Mesenchymal stem cell (in vitro differentiated cells and primary cell): ENCODE measurements around the gene TET1. TPM values are rescaled to one million over a fixed set of nuclear protein-coding genes. Genes with fewer than 3 reads are reported as not detected.
"Not testable (repeated sequence)": the region's sequence is repeated elsewhere in the genome, so short reads cannot be mapped to it uniquely, and the experiment has no call there.

Experiments
- DNase-seq: peaks from one replicate; pipeline ENCODE4 v3.0.0-alpha.2; 2013
- H2AFZ ChIP-seq: one replicate; pipeline ENCODE4 v1.6.1; 2013; ENCODE audit warnings: low read depth, mild to moderate bottlenecking, control low read depth, inconsistent platforms, low read length, moderate library complexity
- H2AK5ac ChIP-seq: 2 replicates; pipeline ENCODE4 v1.6.1; 2013; ENCODE audit warnings: low read length, moderate library complexity, mild to moderate bottlenecking, inconsistent platforms; ENCODE audit not compliant: severe bottlenecking
- H2BK120ac ChIP-seq: one replicate; pipeline ENCODE4 v1.6.1; 2013; ENCODE audit warnings: low read depth, mild to moderate bottlenecking, inconsistent platforms, low read length, moderate library complexity
- H2BK12ac ChIP-seq, 2 experiments: one replicate each; pipeline ENCODE4 v1.6.1; 2013; ENCODE audit warnings: inconsistent platforms in 2 of 2, low read length in 2 of 2, mild to moderate bottlenecking in 2 of 2, moderate library complexity in 2 of 2, control low read depth in 1 of 2
- H2BK15ac ChIP-seq: one replicate; pipeline ENCODE4 v1.6.1; 2013; ENCODE audit warnings: mild to moderate bottlenecking, low read depth, inconsistent platforms; ENCODE audit not compliant: poor library complexity, severe bottlenecking
- H2BK5ac ChIP-seq: 2 replicates; pipeline ENCODE4 v1.6.1; 2013; ENCODE audit warnings: low read depth, mild to moderate bottlenecking, low read length, control low read depth, inconsistent platforms; ENCODE audit not compliant: poor library complexity, severe bottlenecking
- H3K14ac ChIP-seq, 2 experiments: one replicate each; pipeline ENCODE4 v1.6.1; 2013; ENCODE audit warnings: inconsistent platforms in 2 of 2, low read length in 2 of 2, control low read depth in 1 of 2, mild to moderate bottlenecking in 1 of 2, moderate library complexity in 1 of 2
- H3K18ac ChIP-seq, 2 experiments: one replicate each; pipeline ENCODE4 v1.6.1; 2013; ENCODE audit warnings: inconsistent platforms in 2 of 2, low read length in 2 of 2, control low read depth in 1 of 2, low read depth in 1 of 2, mild to moderate bottlenecking in 1 of 2
- H3K23ac ChIP-seq, 2 experiments: one replicate each; pipeline ENCODE4 v1.6.1; 2013; ENCODE audit warnings: inconsistent platforms in 2 of 2, low read length in 2 of 2, mild to moderate bottlenecking in 2 of 2, moderate library complexity in 2 of 2, control low read depth in 1 of 2
- H3K27ac ChIP-seq: 2 replicates; pipeline ENCODE4 v1.5.1; 2013; ENCODE audit warnings: mild to moderate bottlenecking, moderate library complexity, low read length, control low read depth, inconsistent platforms; ENCODE audit not compliant: poor library complexity, severe bottlenecking
- H3K27me3 ChIP-seq, 2 experiments: 2 replicates each; pipeline versions ENCODE4 v1.6.1 to v1.7.0; 2013; ENCODE audit warnings: low read length in 2 of 2, mild to moderate bottlenecking in 2 of 2, moderate library complexity in 2 of 2, control low read depth in 1 of 2, inconsistent platforms in 1 of 2; ENCODE audit not compliant: control insufficient read depth in 1 of 2, insufficient read depth in 1 of 2
- H3K36me3 ChIP-seq, 2 experiments: 2 replicates each; pipeline versions ENCODE4 v1.6.1 to v1.7.0; 2013; ENCODE audit warnings: low read length in 2 of 2, control low read depth in 1 of 2, inconsistent platforms in 1 of 2, low read depth in 1 of 2, mild to moderate bottlenecking in 1 of 2; ENCODE audit not compliant: insufficient read depth in 2 of 2, control insufficient read depth in 1 of 2
- H3K4ac ChIP-seq, 2 experiments: one replicate each; pipeline ENCODE4 v1.6.1; 2013; ENCODE audit warnings: inconsistent platforms in 2 of 2, low read length in 2 of 2, mild to moderate bottlenecking in 2 of 2, moderate library complexity in 2 of 2, control low read depth in 1 of 2, low read depth in 1 of 2
- H3K4me1 ChIP-seq: 2 replicates; pipeline ENCODE4 v1.6.1; 2013; ENCODE audit warnings: low read depth, low read length, control low read depth; ENCODE audit not compliant: control insufficient read depth, insufficient read depth
- H3K4me2 ChIP-seq: 2 replicates; pipeline ENCODE4 v1.6.1; 2013; ENCODE audit warnings: low read length, mild to moderate bottlenecking, inconsistent platforms; ENCODE audit not compliant: poor library complexity, severe bottlenecking
- H3K4me3 ChIP-seq, 2 experiments: 2 replicates each; pipeline versions ENCODE4 v1.5.1 to v1.7.0; 2013; ENCODE audit warnings: low read length in 2 of 2, mild to moderate bottlenecking in 2 of 2, control low read depth in 1 of 2, low read depth in 1 of 2; ENCODE audit not compliant: insufficient read depth in 1 of 2
- H3K79me1 ChIP-seq: replicated peaks from 2 replicates; pipeline ENCODE4 v1.6.1; 2013; ENCODE audit warnings: mild to moderate bottlenecking, control low read depth, low read length, inconsistent platforms; ENCODE audit not compliant: poor library complexity, severe bottlenecking
- H3K9ac ChIP-seq: 2 replicates; pipeline ENCODE4 v1.7.0; 2013; ENCODE audit warnings: mild to moderate bottlenecking, low read length, moderate library complexity
- H3K9me3 ChIP-seq: 2 replicates; pipeline ENCODE4 v1.7.0; 2013; ENCODE audit warnings: mild to moderate bottlenecking, low read length; ENCODE audit not compliant: control insufficient read depth
- H4K8ac ChIP-seq: one replicate; pipeline ENCODE4 v1.6.1; 2013; ENCODE audit warnings: inconsistent platforms, mild to moderate bottlenecking, low read length, moderate library complexity
- H4K91ac ChIP-seq: one replicate; pipeline ENCODE4 v1.6.1; 2013; ENCODE audit warnings: mild to moderate bottlenecking, low read length, inconsistent platforms
- WGBS: methylation state at CpG from one replicate; pipeline ENCODE4 v1.1.7; 2013; ENCODE audit warnings: mixed read lengths; 5-methylcytosine and 5-hydroxymethylcytosine counted together
- polyA plus RNA-seq, 2 experiments: library from polyadenylated mRNA; stranded (reverse); fragments of 200-250 nt; gene quantifications; one replicate each; pipeline ENCODE4 v1.2.3, GENCODE V29; 2013

The TET1 gene
- 2.2 TPM for polyA plus RNA-seq (2013, experiment 1 of 2)
- 2.1 TPM for polyA plus RNA-seq (2013, experiment 2 of 2)

- under 1% methylated on average over 45 of the region's 66 CpGs for WGBS
- peak; percentile 78 for DNase-seq
- Histone ChIP-seq H3K9ac (peak within 1 kb of the TSS; percentile 69), H2BK5ac (no peak within 1 kb of the TSS), H3K4me1 (peaks cover 15% of the 10 kb centered on the region), H4K91ac (peak within 1 kb of the TSS; percentile 94), H3K4me3 (peak within 1 kb of the TSS; percentile 82 to 84), H2BK12ac (peak within 1 kb of the TSS in 1 of 2 experiments; percentile 66), H3K79me1 (peaks cover 13% of the 10 kb centered on the region), H3K27ac (no peak within 1 kb of the TSS), H3K4ac (peak within 1 kb of the TSS; percentile 65 to 97), H2AFZ (peak within 1 kb of the TSS; percentile 78), H2BK15ac (peak within 1 kb of the TSS; percentile 98), H4K8ac (peak within 1 kb of the TSS; percentile 75), H3K18ac (peak within 1 kb of the TSS; percentile 94 to 97), H3K4me2 (peak within 1 kb of the TSS; percentile 83), H3K36me3 (no peaks in the 10 kb centered on the region), H2AK5ac (no peak within 1 kb of the TSS), H3K23ac (peak within 1 kb of the TSS; percentile 51 to 93), H3K9me3 (no peaks in the 10 kb centered on the region), H3K27me3 (no peaks in the 10 kb centered on the region), H3K14ac (peak within 1 kb of the TSS in 1 of 2 experiments; percentile 94), H2BK120ac (peak within 1 kb of the TSS; percentile 77)
These were observed at the start of gene TET1 for GRCh38 chr10:68560186-68560942. TSS of gene TET1 (plus strand) at chr10:68560337. CDS start at chr10:68572339, 12,002 bp downstream.

DNA sequence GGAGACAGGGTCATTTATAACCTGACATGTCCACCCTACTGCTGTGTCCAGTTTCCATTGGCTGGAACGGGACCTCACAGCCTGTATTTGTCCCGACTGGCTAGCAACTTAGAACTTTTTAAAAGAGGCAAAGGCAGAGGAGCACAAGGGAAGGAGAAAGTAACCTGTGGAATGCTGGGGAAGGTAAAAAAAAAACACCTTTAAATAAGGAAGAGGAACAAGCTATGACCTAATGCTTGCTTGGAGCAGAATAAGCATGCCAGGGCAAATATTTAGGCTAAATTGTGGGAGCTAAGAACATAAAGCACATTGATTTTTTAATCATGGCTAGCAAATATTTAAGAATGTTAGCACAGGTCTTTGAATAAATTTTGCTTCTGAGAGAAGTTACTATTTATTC lies 43.9 kb upstream of the TET1 start:
- DNase-seq, H2AFZ ChIP-seq, H2BK15ac ChIP-seq, H2BK120ac ChIP-seq, H3K23ac ChIP-seq, H2BK12ac ChIP-seq, H3K14ac ChIP-seq, H4K8ac ChIP-seq, H2BK5ac ChIP-seq, H4K91ac ChIP-seq, H3K27ac ChIP-seq, H3K27me3 ChIP-seq, H3K4ac ChIP-seq, H3K4me1 ChIP-seq, H3K18ac ChIP-seq, H3K4me2 ChIP-seq, H3K4me3 ChIP-seq, H3K9me3 ChIP-seq, H3K9ac ChIP-seq, H2AK5ac ChIP-seq: not testable (repeated sequence)
- WGBS: 92% methylated on average over 2 of the region's 2 CpGs
- Histone ChIP-seq H3K36me3 (peaks cover 11% of the 10 kb centered on the region in 2 experiments), H3K79me1 (peaks cover 14% of the 10 kb centered on the region)

- no peak overlapping the region for H2BK15ac ChIP-seq
- H3K4me3 ChIP-seq: no peak overlapping the region
- H3K18ac ChIP-seq: no peak overlapping the region
- H3K79me1 ChIP-seq: peaks cover 14% of the 10 kb centered on the region
- H3K4me2 ChIP-seq: no peak overlapping the region
- no peak overlapping the region for H4K8ac ChIP-seq
- H3K4me1 ChIP-seq: no peaks in the 10 kb centered on the region
- H3K9me3 ChIP-seq: no peaks in the 10 kb centered on the region
- no peak for DNase-seq
- peaks cover 8 to 12% of the 10 kb centered on the region in 2 experiments for H3K36me3 ChIP-seq
- H3K14ac ChIP-seq: no peak overlapping the region
- no peak overlapping the region for H4K91ac ChIP-seq
- WGBS: 74% methylated on average over 4 of the region's 4 CpGs
- peak overlapping the region; percentile 33 for H3K9ac ChIP-seq
- no peak overlapping the region for H2BK120ac ChIP-seq
- no peak overlapping the region for H2AK5ac ChIP-seq
- no peak overlapping the region for H2BK12ac ChIP-seq
- H3K4ac ChIP-seq: no peak overlapping the region
- no peak overlapping the region for H2AFZ ChIP-seq
- H3K27me3 ChIP-seq: no peaks in the 10 kb centered on the region
- H2BK5ac ChIP-seq: no peak overlapping the region
- H3K23ac ChIP-seq: no peak overlapping the region
- no peak overlapping the region for H3K27ac ChIP-seq
These were observed 43.4 kb upstream of the TET1 start for GRCh38 chr10:68516766-68517165.

GRCh38 chr10:68517188-68517587 lies 42.9 kb upstream of the TET1 start:
- no peak overlapping the region for H2BK15ac ChIP-seq
- no peak overlapping the region for H2AFZ ChIP-seq
- H3K4me3 ChIP-seq: no peak overlapping the region
- H3K9me3 ChIP-seq: no peaks in the 10 kb centered on the region
- H3K4me1 ChIP-seq: no peaks in the 10 kb centered on the region
- H3K9ac ChIP-seq: peak overlapping the region; percentile 33
- no peak overlapping the region for H3K23ac ChIP-seq
- 93% methylated on average over 3 of the region's 5 CpGs for WGBS
- H3K27me3 ChIP-seq: no peaks in the 10 kb centered on the region
- peaks cover 12% of the 10 kb centered on the region for H3K79me1 ChIP-seq
- no peak overlapping the region for H3K4ac ChIP-seq
- no peak overlapping the region for H3K18ac ChIP-seq
- H2BK12ac ChIP-seq: no peak overlapping the region
- H2AK5ac ChIP-seq: no peak overlapping the region
- no peak overlapping the region for H3K27ac ChIP-seq
- no peak overlapping the region for H3K4me2 ChIP-seq
- peaks cover 11 to 15% of the 10 kb centered on the region in 2 experiments for H3K36me3 ChIP-seq
- H2BK120ac ChIP-seq: no peak overlapping the region
- H2BK5ac ChIP-seq: no peak overlapping the region
- no peak overlapping the region for H4K91ac ChIP-seq
- no peak overlapping the region for H4K8ac ChIP-seq
- DNase-seq: no peak
- H3K14ac ChIP-seq: no peak overlapping the region
